ENCODE results near the gene CD6.

The CD6 gene

GRCh38 chr11:60935676-60936442 is 35.6 kb upstream of the CD6 start:
- no peak for DNase-seq

- DNase-seq = no peak
These were observed 34.9 kb upstream of the CD6 start for GRCh38 chr11:60936467-60937143.

GRCh38 chr11:60937144-60937527 is 34.3 kb upstream of the CD6 start:
- no peak for DNase-seq

- no peak for DNase-seq
These were observed 33.7 kb upstream of the CD6 start for GRCh38 chr11:60937811-60938210.

GRCh38 chr11:60938500-60938899 is 33.0 kb upstream of the CD6 start:
- no peak for DNase-seq

- DNase-seq = no peak
These were observed 32.2 kb upstream of the CD6 start for GRCh38 chr11:60939301-60939700.

- no peak for DNase-seq
These were observed 31.6 kb upstream of the CD6 start for GRCh38 chr11:60939855-60940254.

GRCh38 chr11:60941371-60942119 is 29.9 kb upstream of the CD6 start:
- DNase-seq = no peak

GRCh38 chr11:60942219-60942618 is 29.3 kb upstream of the CD6 start:
- DNase-seq = no peak

- no peak for DNase-seq
These were observed 28.4 kb upstream of the CD6 start for GRCh38 chr11:60942970-60943565.

GRCh38 chr11:60944490-60945294 is 26.8 kb upstream of the CD6 start:
- no peak for DNase-seq

GRCh38 chr11:60945295-60945667 is 26.2 kb upstream of the CD6 start:
- DNase-seq = no peak

- no peak for DNase-seq
These were observed 24.7 kb upstream of the CD6 start for GRCh38 chr11:60946601-60947264.

GRCh38 chr11:60947700-60948099 is 23.8 kb upstream of the CD6 start:
- DNase-seq = no peak

GRCh38 chr11:60948250-60948649 is 23.2 kb upstream of the CD6 start:
- DNase-seq = no peak

- DNase-seq = no peak
These were observed 21.5 kb upstream of the CD6 start for GRCh38 chr11:60950024-60950423.

- DNase-seq = peak; percentile 37 to 43
These were observed 20.4 kb upstream of the CD6 start for GRCh38 chr11:60950933-60951605.

GRCh38 chr11:60951606-60951903 is 19.9 kb upstream of the CD6 start:
- DNase-seq = no peak

GRCh38 chr11:60951904-60952741 is 19.4 kb upstream of the CD6 start, which contains the start of gene SLC15A3:
SLC15A3 (minus strand) TSS chr11:60952176; CDS start chr11:60951551, 625 bp downstream.
- peak in 1 of 2 donors; percentile 29 for DNase-seq

GRCh38 chr11:60952742-60953170 is 18.7 kb upstream of the CD6 start:
- DNase-seq = no peak

- DNase-seq = no peak
These were observed 17.7 kb upstream of the CD6 start for GRCh38 chr11:60953781-60954180.
